RCC 7860 (cell line): ENCODE results near the gene SLC19A2.

Source experiments
- DNase-seq: peaks from one replicate; pipeline ENCODE4 v3.0.0-alpha.2; 2015; ENCODE audit warnings: low spot score
- FAIRE-seq: peaks from 2 replicates; lab custom pipeline; 2012; peaks lifted over from hg19 to GRCh38; lab: Jason Lieb, UNC

SLC19A2 gene

GRCh38 chr1:169478094-169478672 lies 7.6 kb downstream of the SLC19A2 start:
- no peak for FAIRE-seq
- no peak for DNase-seq

GRCh38 chr1:169475806-169476387 lies 9.8 kb downstream of the SLC19A2 start:
- FAIRE-seq (no peak), DNase-seq (no peak)

GRCh38 chr1:169474302-169474995 lies 11.3 kb downstream of the SLC19A2 start:
- DNase-seq = no peak
- FAIRE-seq = no peak

- FAIRE-seq (no peak), DNase-seq (no peak)
Measured at GRCh38 chr1:169473347-169473746, 12.4 kb downstream of the SLC19A2 start.

GRCh38 chr1:169472738-169473137 lies 13.0 kb downstream of the SLC19A2 start:
- DNase-seq = no peak
- FAIRE-seq = no peak

- DNase-seq = no peak
- FAIRE-seq = no peak
Measured at GRCh38 chr1:169468982-169469381, 16.8 kb downstream of the SLC19A2 start.

GRCh38 chr1:169466259-169467230 lies 19.2 kb downstream of the SLC19A2 start:
- DNase-seq (no peak), FAIRE-seq (peak; percentile 23)

- FAIRE-seq = no peak
- DNase-seq = no peak
Measured at GRCh38 chr1:169465281-169465680, 20.5 kb downstream of the SLC19A2 start.

- FAIRE-seq (no peak), DNase-seq (no peak)
Measured at GRCh38 chr1:169462385-169462784, 23.4 kb downstream of the SLC19A2 start.

- DNase-seq (no peak), FAIRE-seq (no peak)
Measured at GRCh38 chr1:169461390-169462000, 24.2 kb downstream of the SLC19A2 start.

GRCh38 chr1:169460191-169460833 lies 25.4 kb downstream of the SLC19A2 start:
- FAIRE-seq (no peak), DNase-seq (no peak)

- DNase-seq (no peak), FAIRE-seq (no peak)
Measured at GRCh38 chr1:169457443-169457842, 28.3 kb downstream of the SLC19A2 start.

GRCh38 chr1:169456029-169456428 lies 29.7 kb downstream of the SLC19A2 start:
- DNase-seq = no peak
- FAIRE-seq = no peak

GRCh38 chr1:169452921-169453320 lies 32.8 kb downstream of the SLC19A2 start:
- DNase-seq = no peak
- no peak for FAIRE-seq

- FAIRE-seq (no peak), DNase-seq (no peak)
Measured at GRCh38 chr1:169451218-169451824, 34.4 kb downstream of the SLC19A2 start.

GRCh38 chr1:169443923-169444322 lies 41.8 kb downstream of the SLC19A2 start:
- FAIRE-seq (no peak), DNase-seq (no peak)

GRCh38 chr1:169427081-169427641 lies 58.6 kb downstream of the SLC19A2 start, which contains the start of gene CCDC181:
Gene CCDC181, minus strand, starts transcription at chr1:169427474. Its CDS starts 2,547 bp downstream, at chr1:169424927.
- FAIRE-seq (no peak), DNase-seq (peak; percentile 35)

GRCh38 chr1:169426174-169426705 lies 59.5 kb downstream of the SLC19A2 start:
- no peak for FAIRE-seq
- no peak for DNase-seq

GRCh38 chr1:169421309-169421708 lies 64.4 kb downstream of the SLC19A2 start:
- DNase-seq (no peak), FAIRE-seq (no peak)
